ENCODE data around the gene PLXND1.

DNA sequence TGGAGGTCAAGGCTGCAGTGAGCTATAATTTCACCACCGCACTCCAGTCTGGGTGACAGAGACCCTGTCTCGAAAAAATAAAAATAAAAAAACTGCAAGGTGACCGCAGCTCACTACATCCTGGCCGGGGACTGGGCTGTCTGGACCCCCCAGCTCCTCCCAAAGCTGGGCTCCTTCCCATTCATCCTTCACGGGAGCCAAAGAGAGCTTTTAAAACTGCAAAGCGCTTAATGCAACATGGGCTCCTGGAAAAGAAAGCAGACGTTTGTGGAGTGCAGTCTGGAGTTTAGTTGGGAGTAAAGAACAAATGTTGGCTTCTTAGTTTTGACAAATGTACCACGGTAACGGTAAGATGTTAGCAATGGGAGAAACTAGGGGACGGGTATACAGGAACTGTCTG lies 12.1 kb downstream of the PLXND1 start:
- TF ChIP-seq, protein P1, sequence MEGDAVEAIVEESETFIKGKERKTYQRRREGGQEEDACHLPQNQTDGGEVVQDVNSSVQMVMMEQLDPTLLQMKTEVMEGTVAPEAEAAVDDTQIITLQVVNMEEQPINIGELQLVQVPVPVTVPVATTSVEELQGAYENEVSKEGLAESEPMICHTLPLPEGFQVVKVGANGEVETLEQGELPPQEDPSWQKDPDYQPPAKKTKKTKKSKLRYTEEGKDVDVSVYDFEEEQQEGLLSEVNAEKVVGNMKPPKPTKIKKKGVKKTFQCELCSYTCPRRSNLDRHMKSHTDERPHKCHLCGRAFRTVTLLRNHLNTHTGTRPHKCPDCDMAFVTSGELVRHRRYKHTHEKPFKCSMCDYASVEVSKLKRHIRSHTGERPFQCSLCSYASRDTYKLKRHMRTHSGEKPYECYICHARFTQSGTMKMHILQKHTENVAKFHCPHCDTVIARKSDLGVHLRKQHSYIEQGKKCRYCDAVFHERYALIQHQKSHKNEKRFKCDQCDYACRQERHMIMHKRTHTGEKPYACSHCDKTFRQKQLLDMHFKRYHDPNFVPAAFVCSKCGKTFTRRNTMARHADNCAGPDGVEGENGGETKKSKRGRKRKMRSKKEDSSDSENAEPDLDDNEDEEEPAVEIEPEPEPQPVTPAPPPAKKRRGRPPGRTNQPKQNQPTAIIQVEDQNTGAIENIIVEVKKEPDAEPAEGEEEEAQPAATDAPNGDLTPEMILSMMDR (IDR thresholded peaks at IDR 0.05; ENCODE audit: borderline replicate concordance, extremely low read depth, low read length, poor library complexity, severe bottlenecking): no peak
- TF ChIP-seq EZH2 (IDR thresholded peaks at IDR 0.05; ENCODE audit: borderline replicate concordance, low read depth, low read length, severe bottlenecking): no peak
